Sigmoid colon (tissue), 7 donors: Measurements from ENCODE around the gene PHF19. TPM values are rescaled to one million over a fixed set of nuclear protein-coding genes. Genes with fewer than 3 reads are reported as not detected.

Experiments used
- DNase-seq: peaks from one replicate; pipeline ENCODE4 v3.0.0-alpha.2; 2019
- H3K27ac ChIP-seq, 4 donors: fragments of 200-600 bp; sonication (generic); one replicate each; pipeline ENCODE4 v1.5.1; 2016 to 2019; ENCODE audit warnings: mild to moderate bottlenecking in 1 of 4
- H3K27me3 ChIP-seq, 3 donors: fragments of 200-600 bp; sonication (generic); one replicate each; pipeline ENCODE4 v1.5.1; 2019; ENCODE audit warnings: mild to moderate bottlenecking in 1 of 3
- H3K36me3 ChIP-seq, 4 donors: fragments of 200-600 bp; sonication (generic); one replicate each; pipeline ENCODE4 v1.5.1; 2016 to 2019
- H3K4me1 ChIP-seq, 4 donors: fragments of 200-600 bp; sonication (generic); one replicate each; pipeline ENCODE4 v1.5.1; 2017 to 2019
- H3K4me3 ChIP-seq, 4 donors: fragments of 200-600 bp; sonication (generic); one replicate each; pipeline ENCODE4 v1.5.1; 2017 to 2019; ENCODE audit warnings: mild to moderate bottlenecking in 2 of 4, moderate library complexity in 1 of 4
- H3K9me3 ChIP-seq, 4 donors: fragments of 200-600 bp in 3 of 4; sonication (generic) in 3 of 4; one replicate each; pipeline versions ENCODE4 v1.5.1 to v1.6.1; 2013 to 2019
- CTCF ChIP-seq, 4 experiments: fragments of 450-650 bp in 3 of 4; fragments of 200-600 bp in 1 of 4; IDR thresholded peaks; one replicate each; pipeline ENCODE4 v1.5.1; 2016 to 2019; ENCODE audit warnings: antibody characterized with exemption in 4 of 4, mild to moderate bottlenecking in 3 of 4, moderate library complexity in 2 of 4
- EP300 ChIP-seq, 4 donors: sonication (generic); formaldehyde crosslinking; IDR thresholded peaks; one replicate each; pipeline ENCODE4 v1.6.1; 2017; ENCODE audit warnings: antibody characterized with exemption in 4 of 4
- POLR2A ChIP-seq, 2 donors: fragments of 450-650 bp; IDR thresholded peaks; one replicate each; pipeline ENCODE4 v1.6.1; 2016; ENCODE audit warnings: antibody characterized with exemption in 2 of 2, mild to moderate bottlenecking in 2 of 2, moderate library complexity in 2 of 2
- POLR2AphosphoS5 ChIP-seq, 4 donors: sonication (generic); formaldehyde crosslinking; IDR thresholded peaks; one replicate each; pipeline ENCODE4 v1.6.1; 2017; ENCODE audit warnings: antibody characterized with exemption in 4 of 4
- WGBS, 2 donors: extraction: QIAGEN DNeasy Blood & Tissue Kit; methylation state at CpG; one replicate each; pipeline ENCODE4 v1.1.7; 2013; 5-methylcytosine and 5-hydroxymethylcytosine counted together
- intact Hi-C: fragments of 100-400 bp; cut with DNase I; formaldehyde crosslinking; loops from one replicate; pipeline ENCODE4 v1.15.1; 2023
- polyA plus RNA-seq, 3 donors: library from polyadenylated mRNA; stranded (reverse); fragments of 200-250 nt; gene quantifications; one replicate each; pipeline ENCODE4 v1.2.3, GENCODE V29; 2013
- total RNA-seq, 4 donors: library from RNA; depleted of rRNA; stranded (reverse); fragments of >200 nt; gene quantifications; one replicate each; pipeline ENCODE4 v1.1.0, GENCODE V29; 2016
- donor health status: healthy with polysubstance abuse.
- donor health status: Bipolar disorder and iron deficiency.
- donor health status: healthy.

PHF19 gene
- total and polyA plus RNA-seq, 7 donors = 10.2 to 38.2 (median 31.4) TPM

- TF ChIP-seq CTCF (IDR thresholded peaks at IDR 0.05) (peak in 1 of 4 experiments; percentile 13), POLR2AphosphoS5 (IDR thresholded peaks at IDR 0.05) (peak; percentile 60 to 76 (median 74)), POLR2A (IDR thresholded peaks at IDR 0.05) (peak in 1 of 2 donors; percentile 24), EP300 (IDR thresholded peaks at IDR 0.05) (no peak)
- peak overlapping the region; percentile 73 to 86 (median 80) for H3K4me3 ChIP-seq
- WGBS, 2 donors = 1 to 2% methylated on average over 65 of the region's 65 CpGs
- peak overlapping the region; percentile 94 to 99 (median 96) for H3K27ac ChIP-seq
- intact Hi-C loops = loop anchor here (2.0 to 10.0 kb wide), 3 partner anchors 53 to 199 kb away; partner anchors contain the start of gene CNTRL
- H3K36me3 ChIP-seq = peaks cover 0 to 23% (median 0%) of the 10 kb centered on the region in 4 donors
- H3K27me3 ChIP-seq = no peaks in the 10 kb centered on the region
- DNase-seq = peak; percentile 94
- no peaks in the 10 kb centered on the region for H3K9me3 ChIP-seq
- H3K4me1 ChIP-seq = peaks cover 0 to 16% (median 14%) of the 10 kb centered on the region in 4 donors
These were observed 790 bp downstream of the PHF19 start for GRCh38 chr9:120875954-120876841.

GRCh38 chr9:120875643-120875953, 1.4 kb downstream of the PHF19 start:
- no peaks in the 10 kb centered on the region for H3K27me3 ChIP-seq
- H3K9me3 ChIP-seq = no peaks in the 10 kb centered on the region
- peaks cover 0 to 23% (median 0%) of the 10 kb centered on the region in 4 donors for H3K36me3 ChIP-seq
- no peak for DNase-seq
- intact Hi-C loops = loop anchor here (10.0 kb wide), 1 partner anchor 199 kb away; the partner anchor contains the start of gene CNTRL
- peak overlapping the region in 3 of 4 donors; percentile 73 to 86 (median 80) for H3K4me3 ChIP-seq
- H3K4me1 ChIP-seq = peaks cover 0 to 16% (median 14%) of the 10 kb centered on the region in 4 donors
- WGBS, 2 donors = 50 to 58% methylated on average over 7 of the region's 7 CpGs
- H3K27ac ChIP-seq = peak overlapping the region; percentile 94 to 99 (median 96)
- no peak for TF ChIP-seq EP300 (IDR thresholded peaks at IDR 0.05)
- peak in 1 of 4 experiments; percentile 9 for TF ChIP-seq CTCF (IDR thresholded peaks at IDR 0.05)

- WGBS, 2 donors = 77 to 78% methylated on average over 4 of the region's 4 CpGs
- intact Hi-C loops = loop anchor here (10.0 kb wide), 1 partner anchor 200 kb away; the partner anchor contains the start of gene CNTRL
- peaks cover 0 to 16% (median 14%) of the 10 kb centered on the region in 4 donors for H3K4me1 ChIP-seq
- TF ChIP-seq POLR2A (IDR thresholded peaks at IDR 0.05) = no peak
- TF ChIP-seq POLR2AphosphoS5 (IDR thresholded peaks at IDR 0.05) = no peak
- TF ChIP-seq CTCF (IDR thresholded peaks at IDR 0.05) = no peak
- no peak for TF ChIP-seq EP300 (IDR thresholded peaks at IDR 0.05)
- H3K4me3 ChIP-seq = no peak overlapping the region
- no peak for DNase-seq
- peak overlapping the region; percentile 94 to 99 (median 96) for H3K27ac ChIP-seq
- peaks cover 0 to 23% (median 0%) of the 10 kb centered on the region in 4 donors for H3K36me3 ChIP-seq
- H3K9me3 ChIP-seq = no peaks in the 10 kb centered on the region
- no peaks in the 10 kb centered on the region for H3K27me3 ChIP-seq
These were observed 1.8 kb downstream of the PHF19 start for GRCh38 chr9:120875195-120875565.

- H3K9me3 ChIP-seq = no peaks in the 10 kb centered on the region
- H3K4me3 ChIP-seq = no peak overlapping the region
- no peak for DNase-seq
- peaks cover 0 to 23% (median 0%) of the 10 kb centered on the region in 4 donors for H3K36me3 ChIP-seq
- peak overlapping the region in 2 of 4 donors; percentile 94 to 96 for H3K27ac ChIP-seq
- intact Hi-C loops = loop anchor here (10.0 kb wide), 1 partner anchor 200 kb away; the partner anchor contains the start of gene CNTRL
- H3K27me3 ChIP-seq = no peaks in the 10 kb centered on the region
- no peak for TF ChIP-seq POLR2AphosphoS5 (IDR thresholded peaks at IDR 0.05)
- no peak for TF ChIP-seq CTCF (IDR thresholded peaks at IDR 0.05)
- TF ChIP-seq POLR2A (IDR thresholded peaks at IDR 0.05) = no peak
- no peak for TF ChIP-seq EP300 (IDR thresholded peaks at IDR 0.05)
- peaks cover 0 to 20% (median 17%) of the 10 kb centered on the region in 4 donors for H3K4me1 ChIP-seq
- WGBS, 2 donors = 86 to 91% methylated on average over 10 of the region's 10 CpGs
These were observed 2.5 kb downstream of the PHF19 start for GRCh38 chr9:120874226-120875194.
